ENCODE results near the gene PITPNC1. TPM values are rescaled to one million over a fixed set of nuclear protein-coding genes. Genes with fewer than 3 reads are reported as not detected.

The PITPNC1 gene
- total RNA-seq, 4 donors from 2014 or later: 2.3 to 8.6 (median 4.3) TPM

DNA sequence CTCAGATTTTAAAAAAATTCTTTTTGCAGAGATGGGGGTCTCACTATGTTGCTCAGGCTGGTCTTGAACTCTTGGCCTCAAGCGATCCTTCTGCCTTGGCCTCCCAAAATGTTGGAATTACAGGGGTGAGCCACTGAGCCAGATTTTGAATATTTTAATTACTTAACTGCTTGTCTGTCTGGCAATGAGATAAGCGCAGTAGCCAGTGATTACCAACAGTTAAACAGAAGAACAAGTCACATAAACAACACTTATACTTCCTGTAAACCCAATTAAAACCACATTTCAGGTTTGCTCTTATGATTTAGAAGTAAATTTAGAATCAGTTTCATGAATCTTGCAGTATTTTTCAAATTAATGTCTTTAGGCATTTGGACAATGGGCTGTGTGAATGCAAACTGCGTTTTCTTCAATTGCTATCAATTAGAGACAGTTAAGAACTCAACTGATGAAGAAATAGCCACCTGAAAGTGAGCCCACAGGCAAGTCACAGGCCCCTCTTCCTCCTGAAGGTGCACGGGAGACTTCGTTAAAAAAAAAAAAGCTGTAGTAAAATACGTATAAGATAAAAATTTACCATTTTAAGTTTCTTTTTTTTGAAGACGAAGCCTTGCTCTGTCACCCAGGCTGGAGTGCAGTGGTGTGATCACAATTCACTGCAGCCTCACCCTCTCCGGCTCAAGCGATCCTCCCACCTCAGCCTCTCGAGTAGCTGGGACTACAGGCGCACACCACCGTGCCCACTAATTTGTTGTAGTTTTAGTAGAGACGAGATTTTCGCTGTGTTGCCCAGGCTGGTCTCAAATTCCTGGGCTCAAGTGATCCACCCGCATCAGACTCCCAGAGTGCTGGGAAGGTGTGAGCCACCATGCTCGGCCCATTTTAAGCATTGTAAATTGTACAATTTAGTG lies 73.0 kb downstream of the PITPNC1 start:
- ATAC-seq: no peak
- Histone ChIP-seq H3K36me3 (no peaks in the 10 kb centered on the region), H3K4me3 (no peak overlapping the region), H3K27me3 (no peaks in the 10 kb centered on the region), H3K4me1 (no peaks in the 10 kb centered on the region), H3K27ac (no peak overlapping the region), H3K9me3 (no peaks in the 10 kb centered on the region)
- DNase-seq: no peak
- intact Hi-C loops (cut with DNase I; ENCODE audit: low total_unique reads): no loop called here
- in situ Hi-C loops (cut with MboI; ENCODE audit: low sequenced_read_pairs in 4 of 4): no loop called here
- no peak for TF ChIP-seq POLR2A (IDR thresholded peaks at IDR 0.05)
- TF ChIP-seq, protein P1, sequence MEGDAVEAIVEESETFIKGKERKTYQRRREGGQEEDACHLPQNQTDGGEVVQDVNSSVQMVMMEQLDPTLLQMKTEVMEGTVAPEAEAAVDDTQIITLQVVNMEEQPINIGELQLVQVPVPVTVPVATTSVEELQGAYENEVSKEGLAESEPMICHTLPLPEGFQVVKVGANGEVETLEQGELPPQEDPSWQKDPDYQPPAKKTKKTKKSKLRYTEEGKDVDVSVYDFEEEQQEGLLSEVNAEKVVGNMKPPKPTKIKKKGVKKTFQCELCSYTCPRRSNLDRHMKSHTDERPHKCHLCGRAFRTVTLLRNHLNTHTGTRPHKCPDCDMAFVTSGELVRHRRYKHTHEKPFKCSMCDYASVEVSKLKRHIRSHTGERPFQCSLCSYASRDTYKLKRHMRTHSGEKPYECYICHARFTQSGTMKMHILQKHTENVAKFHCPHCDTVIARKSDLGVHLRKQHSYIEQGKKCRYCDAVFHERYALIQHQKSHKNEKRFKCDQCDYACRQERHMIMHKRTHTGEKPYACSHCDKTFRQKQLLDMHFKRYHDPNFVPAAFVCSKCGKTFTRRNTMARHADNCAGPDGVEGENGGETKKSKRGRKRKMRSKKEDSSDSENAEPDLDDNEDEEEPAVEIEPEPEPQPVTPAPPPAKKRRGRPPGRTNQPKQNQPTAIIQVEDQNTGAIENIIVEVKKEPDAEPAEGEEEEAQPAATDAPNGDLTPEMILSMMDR (IDR thresholded peaks at IDR 0.05 in 4 of 5, conservative IDR thresholded peaks at IDR 0.05 in 1 of 5): no peak

DNA sequence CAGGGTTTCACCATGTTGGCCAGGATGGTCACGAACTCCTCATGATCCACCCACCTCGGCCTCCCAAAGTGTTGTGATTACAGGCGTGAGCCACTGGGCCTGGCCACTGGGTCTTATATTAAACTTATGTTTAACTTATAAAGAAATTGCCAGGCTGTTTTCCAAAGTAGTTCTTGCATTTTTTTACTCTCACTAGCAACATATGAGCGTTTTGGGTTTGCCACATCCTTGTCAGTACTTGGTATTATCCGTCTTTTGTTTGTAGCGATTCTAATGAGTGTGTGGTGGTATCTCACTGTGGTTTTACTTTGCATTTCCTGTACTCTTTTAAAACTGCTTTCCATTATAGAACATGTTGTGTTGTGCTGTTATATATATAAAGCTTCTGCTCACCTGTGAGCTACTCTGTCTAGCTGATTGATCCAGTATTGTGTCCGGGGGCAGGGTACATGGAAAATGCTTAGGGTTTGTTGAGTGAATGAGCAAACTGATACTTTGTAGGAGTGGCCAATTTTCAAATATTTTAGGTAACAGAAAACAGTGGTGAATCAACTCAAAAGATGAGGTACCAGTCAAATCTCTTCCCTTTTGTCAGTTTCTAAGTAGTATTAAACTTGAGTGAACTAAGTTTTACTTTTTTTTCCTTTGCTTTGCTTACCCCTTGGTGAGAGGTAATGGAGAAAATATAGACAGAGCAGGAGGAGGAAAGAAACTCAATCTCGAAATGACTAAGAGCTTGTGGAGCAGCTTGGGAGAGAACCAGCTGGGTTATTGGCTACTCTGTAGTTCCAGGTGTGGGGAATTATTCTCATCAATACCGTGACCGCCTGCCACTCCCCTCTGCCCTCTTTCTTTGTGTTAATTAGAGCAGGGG lies 75.8 kb downstream of the PITPNC1 start:
- DNase-seq: no peak
- H3K27ac ChIP-seq: no peak overlapping the region
- no peaks in the 10 kb centered on the region for H3K9me3 ChIP-seq
- no peaks in the 10 kb centered on the region for H3K36me3 ChIP-seq
- H3K4me1 ChIP-seq: no peaks in the 10 kb centered on the region
- ATAC-seq: no peak
- no peaks in the 10 kb centered on the region for H3K27me3 ChIP-seq
- in situ Hi-C loops (cut with MboI; ENCODE audit: low sequenced_read_pairs in 4 of 4): no loop called here
- TF ChIP-seq, protein P1 (IDR thresholded peaks at IDR 0.05 in 4 of 5, conservative IDR thresholded peaks at IDR 0.05 in 1 of 5): no peak
- TF ChIP-seq POLR2A (IDR thresholded peaks at IDR 0.05): no peak
- no peak overlapping the region for H3K4me3 ChIP-seq
- intact Hi-C loops (cut with DNase I; ENCODE audit: low total_unique reads): no loop called here

DNA sequence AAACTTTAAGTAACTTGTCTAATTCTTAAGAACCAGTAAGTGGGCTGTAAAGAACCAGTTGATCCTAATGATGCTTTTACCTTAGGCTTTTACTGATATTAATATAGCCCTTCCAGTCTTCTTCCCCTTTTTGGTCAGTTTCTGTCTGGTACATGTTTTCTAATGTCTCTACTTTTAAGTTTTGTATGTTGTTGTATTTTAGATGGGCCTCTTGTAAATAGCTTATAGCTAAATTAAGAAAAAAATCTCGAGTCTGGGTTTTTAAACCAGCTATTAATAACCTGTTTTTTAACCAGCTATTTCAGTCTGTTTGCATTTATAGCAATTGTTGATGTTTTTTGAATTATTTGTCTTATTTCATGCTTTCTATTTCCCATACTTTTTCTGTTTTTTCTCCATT lies 79.0 kb downstream of the PITPNC1 start:
- ATAC-seq (no peak), DNase-seq (no peak)
- no peaks in the 10 kb centered on the region for H3K4me1 ChIP-seq
- no peak overlapping the region for H3K27ac ChIP-seq
- H3K4me3 ChIP-seq: no peak overlapping the region
- intact Hi-C loops (cut with DNase I; ENCODE audit: low total_unique reads) (no loop called here), in situ Hi-C loops (cut with MboI; ENCODE audit: low sequenced_read_pairs in 4 of 4) (no loop called here)
- no peaks in the 10 kb centered on the region for H3K27me3 ChIP-seq
- H3K9me3 ChIP-seq: no peaks in the 10 kb centered on the region
- no peaks in the 10 kb centered on the region for H3K36me3 ChIP-seq
- TF ChIP-seq POLR2A (IDR thresholded peaks at IDR 0.05): no peak
- TF ChIP-seq, protein P1 (IDR thresholded peaks at IDR 0.05 in 4 of 5, conservative IDR thresholded peaks at IDR 0.05 in 1 of 5): no peak

DNA sequence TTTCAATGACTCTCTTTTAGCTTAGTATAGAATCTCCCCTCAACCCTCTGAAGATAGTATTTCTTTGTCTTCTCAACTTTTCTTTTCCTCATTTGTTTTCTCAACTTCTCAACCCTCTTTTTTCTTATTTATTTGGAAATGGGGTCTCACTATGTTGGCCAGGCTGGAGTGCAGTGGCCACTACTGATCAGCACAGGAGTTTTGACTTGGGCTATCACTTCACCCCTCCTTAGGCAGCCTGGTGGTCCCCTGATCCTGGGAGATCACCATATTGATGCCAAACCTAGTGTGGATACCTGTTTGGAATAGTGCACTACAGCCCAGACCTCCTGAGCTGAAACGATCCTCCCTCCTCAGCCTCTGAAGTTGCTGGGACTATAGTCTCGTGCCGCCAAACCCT lies 79.8 kb downstream of the PITPNC1 start:
- H3K27ac ChIP-seq: no peak overlapping the region
- ATAC-seq: no peak
- H3K9me3 ChIP-seq: no peaks in the 10 kb centered on the region
- no peaks in the 10 kb centered on the region for H3K36me3 ChIP-seq
- H3K27me3 ChIP-seq: no peaks in the 10 kb centered on the region
- H3K4me1 ChIP-seq: no peaks in the 10 kb centered on the region
- no peak overlapping the region for H3K4me3 ChIP-seq
- intact Hi-C loops (cut with DNase I; ENCODE audit: low total_unique reads) (no loop called here), in situ Hi-C loops (cut with MboI; ENCODE audit: low sequenced_read_pairs in 4 of 4) (no loop called here)
- TF ChIP-seq POLR2A (IDR thresholded peaks at IDR 0.05): no peak
- TF ChIP-seq, protein P1 (IDR thresholded peaks at IDR 0.05 in 4 of 5, conservative IDR thresholded peaks at IDR 0.05 in 1 of 5): no peak
- DNase-seq: no peak

Data from gastrocnemius medialis (tissue), 4 donors.